Sigmoid colon (tissue), 4 donors: ENCODE measurements around the gene DUSP7.

ENCODE experiments used
- EP300 ChIP-seq, 4 donors: sonication (generic); formaldehyde crosslinking; IDR thresholded peaks; one replicate each; pipeline ENCODE4 v1.6.1; 2017; ENCODE audit warnings: antibody characterized with exemption in 4 of 4
- POLR2A ChIP-seq, 2 donors: fragments of 450-650 bp; IDR thresholded peaks; one replicate each; pipeline ENCODE4 v1.6.1; 2016; ENCODE audit warnings: antibody characterized with exemption in 2 of 2, mild to moderate bottlenecking in 2 of 2, moderate library complexity in 2 of 2
- TF ChIP-seq, protein P1 (sequence below), 4 experiments: fragments of 450-650 bp in 3 of 4; fragments of 200-600 bp in 1 of 4; IDR thresholded peaks; one replicate each; pipeline ENCODE4 v1.5.1; 2016 to 2019; ENCODE audit warnings: antibody characterized with exemption in 4 of 4, mild to moderate bottlenecking in 3 of 4, moderate library complexity in 2 of 4

DNA sequence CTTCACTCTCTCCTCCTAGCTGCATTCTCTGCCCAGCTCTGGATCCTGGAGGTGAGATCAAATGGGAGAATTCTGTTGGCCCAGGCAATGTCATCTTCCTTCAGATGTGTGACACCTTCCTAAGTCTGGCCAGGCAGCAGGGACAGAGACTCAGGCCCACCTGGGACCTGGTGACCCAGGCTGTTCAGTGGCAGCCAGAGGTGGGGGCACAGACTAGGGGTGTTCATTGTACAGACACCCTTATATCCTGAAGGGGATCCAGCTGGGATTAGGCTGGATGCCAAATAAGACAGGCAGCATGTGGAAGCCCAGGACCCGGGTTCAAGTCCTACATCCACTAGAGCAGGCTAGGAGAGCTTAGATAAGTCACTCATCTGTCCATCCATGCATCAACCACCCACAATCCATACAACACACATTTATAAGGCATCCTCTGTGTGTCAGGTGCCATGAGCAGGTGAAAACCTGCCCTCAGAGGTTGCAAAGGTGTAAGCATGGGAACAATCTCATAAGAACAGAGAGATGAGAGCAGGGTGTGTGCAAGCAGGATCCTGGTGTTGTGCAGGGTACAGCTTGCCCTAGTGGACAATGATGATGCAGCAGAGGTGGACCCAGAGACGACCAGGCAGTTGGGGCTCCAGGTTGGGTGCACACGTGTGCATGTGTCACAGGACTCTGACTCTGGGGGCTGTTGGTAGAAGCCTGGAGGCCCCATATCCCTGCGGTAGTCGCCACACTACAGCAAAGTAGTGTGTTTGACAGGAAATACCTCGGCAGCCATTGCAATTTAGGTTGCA, 42.4 kb downstream of the DUSP7 start:
- TF ChIP-seq, protein P1, sequence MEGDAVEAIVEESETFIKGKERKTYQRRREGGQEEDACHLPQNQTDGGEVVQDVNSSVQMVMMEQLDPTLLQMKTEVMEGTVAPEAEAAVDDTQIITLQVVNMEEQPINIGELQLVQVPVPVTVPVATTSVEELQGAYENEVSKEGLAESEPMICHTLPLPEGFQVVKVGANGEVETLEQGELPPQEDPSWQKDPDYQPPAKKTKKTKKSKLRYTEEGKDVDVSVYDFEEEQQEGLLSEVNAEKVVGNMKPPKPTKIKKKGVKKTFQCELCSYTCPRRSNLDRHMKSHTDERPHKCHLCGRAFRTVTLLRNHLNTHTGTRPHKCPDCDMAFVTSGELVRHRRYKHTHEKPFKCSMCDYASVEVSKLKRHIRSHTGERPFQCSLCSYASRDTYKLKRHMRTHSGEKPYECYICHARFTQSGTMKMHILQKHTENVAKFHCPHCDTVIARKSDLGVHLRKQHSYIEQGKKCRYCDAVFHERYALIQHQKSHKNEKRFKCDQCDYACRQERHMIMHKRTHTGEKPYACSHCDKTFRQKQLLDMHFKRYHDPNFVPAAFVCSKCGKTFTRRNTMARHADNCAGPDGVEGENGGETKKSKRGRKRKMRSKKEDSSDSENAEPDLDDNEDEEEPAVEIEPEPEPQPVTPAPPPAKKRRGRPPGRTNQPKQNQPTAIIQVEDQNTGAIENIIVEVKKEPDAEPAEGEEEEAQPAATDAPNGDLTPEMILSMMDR (IDR thresholded peaks at IDR 0.05), result no peak
- TF ChIP-seq POLR2A (IDR thresholded peaks at IDR 0.05) (no peak), EP300 (IDR thresholded peaks at IDR 0.05) (no peak)
